CD14-positive monocyte (primary cell): ENCODE results near the gene SPTBN1. TPM values are rescaled to one million over a fixed set of nuclear protein-coding genes. Genes with fewer than 3 reads are reported as not detected.

Experiments used
- DNase-seq, 3 donors: peaks; one replicate each; pipeline ENCODE4 v3.0.0-alpha.2; 2011 to 2022
- H2AFZ ChIP-seq: 2 replicates; pipeline ENCODE4 v1.6.0; 2012; ENCODE audit warnings: mild to moderate bottlenecking, low read depth, low read length, inconsistent platforms; ENCODE audit not compliant: insufficient read depth, poor library complexity, severe bottlenecking
- H3K27ac ChIP-seq, 2 donors: 1 replicate in 1 of 2; 2 replicates in 1 of 2; pipeline ENCODE4 v1.5.1; 2012 to 2013; ENCODE audit warnings: low read length in 2 of 2, control low read depth in 1 of 2, inconsistent platforms in 1 of 2, low read depth in 1 of 2, mild to moderate bottlenecking in 1 of 2
- H3K27me3 ChIP-seq, 2 donors: one replicate each; pipeline versions ENCODE4 v1.6.0 to v1.6.1; 2011 to 2013; ENCODE audit warnings: low read length in 2 of 2; ENCODE audit not compliant: control insufficient read depth in 2 of 2, insufficient read depth in 2 of 2
- H3K36me3 ChIP-seq, 2 donors: replicated peaks in 1 of 2; 1 replicate in 1 of 2; 2 replicates in 1 of 2; pipeline versions ENCODE4 v1.5.1 to v1.6.1; 2012 to 2013; ENCODE audit warnings: low read length in 2 of 2, control low read depth in 1 of 2, inconsistent platforms in 1 of 2, mild to moderate bottlenecking in 1 of 2; ENCODE audit not compliant: insufficient read depth in 2 of 2, control insufficient read depth in 1 of 2
- H3K4me1 ChIP-seq, 2 donors: 1 replicate in 1 of 2; 2 replicates in 1 of 2; pipeline versions ENCODE4 v1.5.1 to v1.6.1; 2012 to 2013; ENCODE audit warnings: low read length in 2 of 2, control low read depth in 1 of 2, inconsistent platforms in 1 of 2, mild to moderate bottlenecking in 1 of 2, moderate library complexity in 1 of 2; ENCODE audit not compliant: insufficient read depth in 2 of 2, control insufficient read depth in 1 of 2
- H3K4me2 ChIP-seq: replicated peaks from 2 replicates; pipeline ENCODE3; 2012; ENCODE audit warnings: low read length, moderate library complexity, mild to moderate bottlenecking; ENCODE audit not compliant: poor library complexity, severe bottlenecking; ENCODE audit errors: extremely low read depth
- H3K4me3 ChIP-seq, 3 experiments: fragments of 200-600 bp in 1 of 3; sonication (generic) in 1 of 3; replicated peaks in 1 of 3; 1 replicate in 2 of 3; 2 replicates in 1 of 3; pipeline ENCODE4 v1.5.1; 2011 to 2013; ENCODE audit warnings: low read length in 3 of 3, mild to moderate bottlenecking in 3 of 3, control low read depth in 2 of 3, low read depth in 2 of 3, inconsistent platforms in 1 of 3, moderate library complexity in 1 of 3
- H3K79me2 ChIP-seq: 2 replicates; pipeline ENCODE4 v1.6.0; 2012; ENCODE audit warnings: mild to moderate bottlenecking, control low read depth, inconsistent platforms, low read length, moderate library complexity; ENCODE audit not compliant: insufficient read depth
- H3K9ac ChIP-seq: 2 replicates; pipeline ENCODE4 v1.6.0; 2017; ENCODE audit warnings: low read length, mild to moderate bottlenecking; ENCODE audit not compliant: insufficient read depth, poor library complexity, severe bottlenecking
- H3K9me3 ChIP-seq, 2 donors: replicated peaks in 1 of 2; 1 replicate in 1 of 2; 2 replicates in 1 of 2; pipeline versions ENCODE4 v1.5.1 to v1.6.1; 2012 to 2013; ENCODE audit warnings: low read length in 2 of 2, control low read depth in 1 of 2; ENCODE audit not compliant: control insufficient read depth in 1 of 2, insufficient read depth in 1 of 2
- H4K20me1 ChIP-seq: 2 replicates; pipeline ENCODE4 v1.6.0; 2012; ENCODE audit warnings: mild to moderate bottlenecking, low read length, control low read depth, moderate library complexity; ENCODE audit not compliant: insufficient read depth
- H3K27ac Mint-ChIP-seq, 7 donors: one replicate each; pipeline ENCODE4 v1.8.0; 2020; ENCODE audit warnings: mild to moderate bottlenecking in 7 of 7, mixed read lengths in 7 of 7, moderate library complexity in 6 of 7, inconsistent platforms in 2 of 7
- H3K27me3 Mint-ChIP-seq, 3 donors: one replicate each; pipeline ENCODE4 v1.8.0; 2021 to 2022; ENCODE audit warnings: low read depth in 3 of 3, mild to moderate bottlenecking in 3 of 3, mixed read lengths in 3 of 3, moderate library complexity in 3 of 3, inconsistent platforms in 1 of 3
- H3K36me3 Mint-ChIP-seq, 2 donors: one replicate each; pipeline ENCODE4 v1.8.0; 2020; ENCODE audit warnings: mixed read lengths in 2 of 2, inconsistent platforms in 1 of 2, mild to moderate bottlenecking in 1 of 2
- H3K4me1 Mint-ChIP-seq: one replicate; pipeline ENCODE4 v1.8.0; 2020; ENCODE audit warnings: mild to moderate bottlenecking, mixed read lengths
- H3K4me3 Mint-ChIP-seq, 2 donors: one replicate each; pipeline ENCODE4 v1.8.0; 2020; ENCODE audit warnings: mild to moderate bottlenecking in 2 of 2, mixed read lengths in 2 of 2, moderate library complexity in 1 of 2
- H3K9me3 Mint-ChIP-seq, 7 donors: one replicate each; pipeline ENCODE4 v1.8.0; 2020 to 2022; ENCODE audit warnings: mixed read lengths in 7 of 7, mild to moderate bottlenecking in 6 of 7, moderate library complexity in 6 of 7, inconsistent platforms in 2 of 7
- whole genome bisulfite sequencing: methylation state at CpG from one replicate; pipeline ENCODE4 v1.1.5; 2013; ENCODE audit warnings: missing lambda C conversion rate; ENCODE audit not compliant: insufficient coverage; 5-methylcytosine and 5-hydroxymethylcytosine counted together
- intact Hi-C, 2 donors: fragments of 100-400 bp; cut with micrococcal nuclease; formaldehyde crosslinking; loops; one replicate each; pipeline versions ENCODE4 v1.15.0 to v1.15.1; 2023
- polyA plus RNA-seq, 3 donors: library from polyadenylated mRNA; depleted of rRNA in 1 of 3; unstranded in 2 of 3; stranded (reverse) in 1 of 3; fragments of 300-500 nt in 2 of 3; fragments of >200 nt in 1 of 3; fragmentation: Illumina TruSeq in 2 of 3; gene quantifications; 1 replicate in 2 of 3; 2 replicates in 1 of 3; pipeline ENCODE4 v1.2.3, GENCODE V29; 2012 to 2021
- TF ChIP-seq, protein P1 (sequence below): fragments of 200-600 bp; IDR thresholded peaks from one replicate; pipeline ENCODE4 v1.8.0; 2022; ENCODE audit warnings: antibody characterized with exemption, mild to moderate bottlenecking

The SPTBN1 gene
- polyA plus RNA-seq, 3 donors: 0.79 to 2.8 (median 1.7) TPM

DNA sequence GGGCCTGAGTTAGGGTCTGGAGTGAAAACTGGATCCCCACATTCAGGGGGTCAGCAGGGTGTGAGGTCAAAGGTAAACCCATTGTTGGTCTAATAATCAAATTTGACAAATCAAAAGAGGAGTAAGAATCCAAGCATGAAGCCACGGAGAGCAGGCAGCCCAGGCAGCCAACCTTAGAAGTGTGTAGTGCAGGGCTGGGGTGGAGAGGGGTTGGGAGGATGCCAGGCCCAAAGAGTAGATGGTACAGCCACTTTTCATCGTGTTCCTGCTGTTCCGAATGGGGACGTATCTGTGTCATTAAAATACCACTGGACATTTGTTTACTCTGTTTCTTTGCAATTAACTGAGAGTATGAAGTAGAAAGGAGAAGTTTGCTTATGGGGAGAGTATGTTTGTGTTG is 16.5 kb upstream of the SPTBN1 start:
- H3K27ac Mint-ChIP-seq: no peak overlapping the region
- peaks cover 0 to 2% (median 0%) of the 10 kb centered on the region in 3 donors for H3K27me3 Mint-ChIP-seq
- TF ChIP-seq, protein P1, sequence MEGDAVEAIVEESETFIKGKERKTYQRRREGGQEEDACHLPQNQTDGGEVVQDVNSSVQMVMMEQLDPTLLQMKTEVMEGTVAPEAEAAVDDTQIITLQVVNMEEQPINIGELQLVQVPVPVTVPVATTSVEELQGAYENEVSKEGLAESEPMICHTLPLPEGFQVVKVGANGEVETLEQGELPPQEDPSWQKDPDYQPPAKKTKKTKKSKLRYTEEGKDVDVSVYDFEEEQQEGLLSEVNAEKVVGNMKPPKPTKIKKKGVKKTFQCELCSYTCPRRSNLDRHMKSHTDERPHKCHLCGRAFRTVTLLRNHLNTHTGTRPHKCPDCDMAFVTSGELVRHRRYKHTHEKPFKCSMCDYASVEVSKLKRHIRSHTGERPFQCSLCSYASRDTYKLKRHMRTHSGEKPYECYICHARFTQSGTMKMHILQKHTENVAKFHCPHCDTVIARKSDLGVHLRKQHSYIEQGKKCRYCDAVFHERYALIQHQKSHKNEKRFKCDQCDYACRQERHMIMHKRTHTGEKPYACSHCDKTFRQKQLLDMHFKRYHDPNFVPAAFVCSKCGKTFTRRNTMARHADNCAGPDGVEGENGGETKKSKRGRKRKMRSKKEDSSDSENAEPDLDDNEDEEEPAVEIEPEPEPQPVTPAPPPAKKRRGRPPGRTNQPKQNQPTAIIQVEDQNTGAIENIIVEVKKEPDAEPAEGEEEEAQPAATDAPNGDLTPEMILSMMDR: no peak
- no peak for DNase-seq
- peaks cover 0 to 3% (median 0%) of the 10 kb centered on the region in 7 donors for H3K9me3 Mint-ChIP-seq
- Histone ChIP-seq H3K4me1 (no peaks in the 10 kb centered on the region), H3K4me2 (no peak overlapping the region), H3K9ac (no peak overlapping the region), H3K27me3 (no peaks in the 10 kb centered on the region), H3K4me3 (no peak overlapping the region), H2AFZ (peak overlapping the region; percentile 66), H3K27ac (no peak overlapping the region), H3K79me2 (no peaks in the 10 kb centered on the region), H3K36me3 (no peaks in the 10 kb centered on the region), H4K20me1 (no peaks in the 10 kb centered on the region), H3K9me3 (no peaks in the 10 kb centered on the region)
- WGBS: 96% methylated on average over 4 of the region's 4 CpGs
- intact Hi-C loops: no loop called here
- no peak overlapping the region for H3K4me3 Mint-ChIP-seq
- H3K36me3 Mint-ChIP-seq: no peaks in the 10 kb centered on the region
- peaks cover 2% of the 10 kb centered on the region for H3K4me1 Mint-ChIP-seq

GRCh38 chr2:54440050-54440449 is 16.1 kb upstream of the SPTBN1 start:
- 70% methylated on average over 2 of the region's 2 CpGs for WGBS
- intact Hi-C loops: no loop called here

More at GRCh38 chr2:54440050-54440449, 16.1 kb upstream of the SPTBN1 start:
- Mint-ChIP-seq H3K9me3 (peaks cover 0 to 3% (median 0%) of the 10 kb centered on the region in 7 donors), H3K36me3 (no peaks in the 10 kb centered on the region), H3K4me1 (peaks cover 2% of the 10 kb centered on the region), H3K27ac (no peak overlapping the region), H3K4me3 (no peak overlapping the region), H3K27me3 (peaks cover 0 to 2% (median 0%) of the 10 kb centered on the region in 3 donors)
- H3K27ac ChIP-seq: no peak overlapping the region
- H3K36me3 ChIP-seq: no peaks in the 10 kb centered on the region
- H3K27me3 ChIP-seq: no peaks in the 10 kb centered on the region
- H3K4me1 ChIP-seq: no peaks in the 10 kb centered on the region
- TF ChIP-seq, protein P1: no peak
- no peaks in the 10 kb centered on the region for H3K79me2 ChIP-seq
- no peak for DNase-seq
- H2AFZ ChIP-seq: peak overlapping the region; percentile 66
- H3K4me2 ChIP-seq: no peak overlapping the region
- H3K9ac ChIP-seq: no peak overlapping the region
- no peaks in the 10 kb centered on the region for H4K20me1 ChIP-seq
- no peaks in the 10 kb centered on the region for H3K9me3 ChIP-seq
- no peak overlapping the region for H3K4me3 ChIP-seq
